ENCODE results near the gene NPR2. TPM values are rescaled to one million over a fixed set of nuclear protein-coding genes. Genes with fewer than 3 reads are reported as not detected.
A peak's percentile ranks its signal among the peaks of the same experiment; 100 is the strongest.

Gene NPR2
- total and polyA plus RNA-seq, 9 donors = 5.5 to 54.4 (median 18.0) TPM

DNA sequence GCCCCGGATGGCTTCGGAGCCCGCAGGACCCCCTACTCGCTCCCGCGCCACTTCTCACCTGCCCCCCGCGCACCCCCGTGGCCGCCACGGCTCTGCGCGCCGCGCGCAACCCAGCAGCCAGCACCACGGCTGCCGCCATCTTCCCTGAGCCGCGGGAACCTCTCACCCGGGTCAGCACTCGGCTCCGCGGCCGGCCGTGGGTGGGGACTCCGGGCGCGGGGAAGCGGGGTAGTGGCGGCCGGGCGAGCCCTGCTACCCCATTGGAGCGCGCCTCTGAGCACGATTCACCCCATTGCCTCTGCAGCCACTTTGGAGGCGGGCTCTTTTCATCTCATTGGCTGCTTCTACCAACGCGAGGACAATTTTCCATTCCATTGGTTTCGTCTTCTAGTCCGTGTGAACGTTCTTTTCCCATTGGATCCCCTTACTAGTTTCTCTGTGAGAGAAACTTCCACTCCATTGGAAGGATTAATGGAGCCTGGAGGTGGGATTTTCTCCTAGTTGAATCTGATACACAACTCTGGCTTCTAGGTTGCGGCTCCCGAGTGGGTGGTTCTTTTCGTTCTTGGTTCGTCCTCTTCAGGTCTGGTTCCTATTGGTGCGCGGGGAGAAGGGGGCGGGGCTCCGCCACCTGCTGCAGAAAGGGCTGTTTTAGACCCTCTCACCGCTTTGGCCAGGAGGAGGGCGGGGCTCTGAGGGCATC lies 23.6 kb downstream of the NPR2 start, which contains the start of gene HINT2:
Gene HINT2 (minus strand): TSS at position 202 of the 703 bp plus-strand sequence. CDS start 63 bp downstream, at position 139.
- intact Hi-C loops (cut with DNase I) = loop anchor here in 1 of 4 donors (5.0 kb wide), 1 partner anchor 78 kb away; no protein-coding TSS in a partner anchor
- WGBS, 3 donors = 0 to 1% (median 0%) methylated on average over 45 to 52 of the region's 52 CpGs
- peak; percentile 92 to 96 (median 93) for DNase-seq
- Histone ChIP-seq H3K36me3 (no peaks in the 10 kb centered on the region), H3K27me3 (no peaks in the 10 kb centered on the region), H3K27ac (peak within 1 kb of the TSS; percentile 89 to 96), H3K4me1 (ENCODE audit: insufficient read depth) (peaks cover 2% of the 10 kb centered on the region), H3K9me3 (no peaks in the 10 kb centered on the region), H3K4me3 (peak within 1 kb of the TSS; percentile 74)
- peak in 2 of 3 donors; percentile 10 to 26 for TF ChIP-seq CTCF (IDR thresholded peaks at IDR 0.05)
- no peak for TF ChIP-seq EP300 (IDR thresholded peaks at IDR 0.05)
- peak; percentile 91 for TF ChIP-seq POLR2A (IDR thresholded peaks at IDR 0.05)

GRCh38 chr9:35816708-35817107 lies 25.3 kb downstream of the NPR2 start:
- 44 to 78% (median 75%) methylated on average over 1 of the region's 1 CpG for WGBS, 3 donors
- Histone ChIP-seq H3K27ac (no peak overlapping the region), H3K36me3 (no peaks in the 10 kb centered on the region), H3K9me3 (no peaks in the 10 kb centered on the region), H3K4me1 (ENCODE audit: insufficient read depth) (peaks cover 2% of the 10 kb centered on the region), H3K4me3 (no peak overlapping the region), H3K27me3 (no peaks in the 10 kb centered on the region)
- TF ChIP-seq CTCF (IDR thresholded peaks at IDR 0.05) (no peak), POLR2A (IDR thresholded peaks at IDR 0.05) (no peak), EP300 (IDR thresholded peaks at IDR 0.05) (no peak)
- no peak for DNase-seq
- intact Hi-C loops (cut with DNase I) = no loop called here

DNA sequence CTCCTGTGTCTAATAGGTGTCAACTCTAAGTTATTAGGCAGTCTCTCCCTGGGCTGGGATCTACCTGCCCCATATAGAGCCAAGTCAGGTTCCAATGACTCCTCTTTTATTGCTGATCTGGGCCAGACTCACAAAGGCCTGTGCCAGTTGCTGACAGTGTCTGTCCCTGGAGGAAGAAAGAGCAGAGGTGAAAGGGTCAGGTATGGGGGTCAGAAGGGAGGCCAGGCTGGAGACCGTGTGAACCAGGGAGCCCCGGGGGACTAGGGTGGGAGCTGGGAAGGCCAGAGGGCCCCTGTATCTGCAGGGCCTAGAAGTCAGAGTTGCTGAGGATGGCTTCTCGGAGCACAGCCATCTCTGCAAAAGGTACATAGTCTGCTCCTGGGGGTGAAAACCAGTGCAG lies 26.9 kb downstream of the NPR2 start:
- Histone ChIP-seq H3K27ac (no peak overlapping the region), H3K27me3 (no peaks in the 10 kb centered on the region), H3K4me3 (no peak overlapping the region), H3K4me1 (ENCODE audit: insufficient read depth) (peaks cover 2% of the 10 kb centered on the region), H3K36me3 (no peaks in the 10 kb centered on the region), H3K9me3 (no peaks in the 10 kb centered on the region)
- DNase-seq = no peak
- intact Hi-C loops (cut with DNase I) = no loop called here
- TF ChIP-seq EP300 (IDR thresholded peaks at IDR 0.05) (no peak), CTCF (IDR thresholded peaks at IDR 0.05) (no peak), POLR2A (IDR thresholded peaks at IDR 0.05) (no peak)
- WGBS, 3 donors = 72 to 86% (median 79%) methylated on average over 3 of the region's 3 CpGs

- Histone ChIP-seq H3K27me3 (no peaks in the 10 kb centered on the region), H3K4me3 (no peak overlapping the region), H3K4me1 (ENCODE audit: insufficient read depth) (no peaks in the 10 kb centered on the region), H3K9me3 (no peaks in the 10 kb centered on the region), H3K27ac (no peak overlapping the region), H3K36me3 (no peaks in the 10 kb centered on the region)
- intact Hi-C loops (cut with DNase I) = no loop called here
- no peak for DNase-seq
- TF ChIP-seq POLR2A (IDR thresholded peaks at IDR 0.05) (no peak), CTCF (IDR thresholded peaks at IDR 0.05) (no peak), EP300 (IDR thresholded peaks at IDR 0.05) (no peak)
These were observed 28.7 kb downstream of the NPR2 start for GRCh38 chr9:35820076-35820475.
